Activated T-cell treated with anti-CD3 and anti-CD28 coated beads for 48 hours (primary cell): ENCODE results near the gene FGF12.

Experiments used
- DNase-seq: peaks from one replicate; pipeline ENCODE4 v3.0.0-alpha.2; 2020; ENCODE audit warnings: low read depth

The FGF12 gene

DNA sequence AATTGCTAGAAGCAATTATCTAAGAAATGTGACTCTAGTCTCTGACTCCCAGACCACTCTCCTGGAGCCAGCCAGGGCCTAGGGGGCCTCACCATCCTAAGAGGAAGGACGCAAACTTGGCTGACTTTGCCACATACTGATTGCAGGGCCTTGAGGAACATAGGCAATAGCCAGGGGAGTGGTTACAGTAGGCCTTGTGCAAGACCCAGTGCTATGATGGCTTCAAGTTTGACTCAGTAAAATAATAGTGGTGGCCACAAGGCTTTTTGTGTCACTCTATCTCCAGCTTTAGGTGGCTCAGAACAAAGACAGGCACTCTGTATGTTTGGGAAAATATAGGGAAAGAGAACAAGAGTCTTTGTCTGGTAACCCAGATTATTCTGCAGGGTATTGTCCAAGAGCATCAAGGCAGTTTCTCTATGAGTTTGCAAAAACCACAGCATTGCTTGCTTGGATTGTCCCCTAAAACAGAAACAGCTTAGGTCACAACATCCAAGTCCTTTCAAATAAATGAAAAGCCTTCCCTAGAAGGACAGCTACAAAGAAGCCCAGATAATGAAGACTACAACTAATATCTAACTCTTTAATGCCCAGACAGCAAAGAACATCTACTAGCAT, 634.8 kb downstream of the FGF12 start:
- DNase-seq, result no peak

DNA sequence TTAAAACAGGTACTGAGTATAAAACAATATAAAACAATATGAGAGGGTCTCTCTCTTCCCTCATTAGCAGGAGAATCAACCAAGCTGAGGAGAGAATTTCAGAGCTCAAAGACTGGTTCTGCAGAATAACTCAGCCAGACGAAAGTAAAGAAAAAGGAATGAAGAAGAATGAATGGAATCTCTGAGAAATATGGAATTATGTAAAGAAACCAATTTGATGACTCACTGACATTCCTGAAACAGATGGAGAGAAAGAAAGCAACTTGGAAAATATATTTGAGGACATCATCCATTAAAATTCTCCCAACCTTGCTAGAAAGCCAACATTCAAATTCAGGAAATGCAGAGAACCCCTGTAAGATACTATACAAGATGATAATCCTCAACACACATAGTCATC, 635.5 kb downstream of the FGF12 start:
- DNase-seq, result no peak

DNA sequence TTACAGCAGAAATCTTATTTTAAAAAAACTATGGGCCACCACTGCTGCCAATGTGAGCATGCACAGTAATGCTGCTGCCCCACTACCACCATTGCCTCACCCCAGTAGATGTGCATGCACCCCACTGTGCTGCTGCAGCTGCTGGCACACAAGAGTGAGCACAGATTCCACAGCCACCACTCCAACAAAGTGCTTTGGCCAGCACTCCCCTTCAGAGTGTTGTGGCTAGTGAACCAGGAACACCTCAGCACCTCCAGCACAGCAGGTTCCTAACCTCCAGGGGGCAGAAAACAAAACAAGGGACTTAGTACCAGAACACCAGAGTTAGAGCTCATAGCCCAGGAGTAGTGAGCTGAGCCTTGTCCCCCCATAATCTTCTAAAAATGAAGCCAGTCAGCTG, 636.8 kb downstream of the FGF12 start:
- DNase-seq, result no peak
